OCI-LY7 (cell line): ENCODE results near the gene TCEAL4.

Experiments used
- CTCF ChIP-seq: fragments of 200-600 bp; sonication (generic); conservative IDR thresholded peaks from 2 replicates; pipeline ENCODE4 v1.5.1; 2014; ENCODE audit warnings: mild to moderate bottlenecking, antibody characterized with exemption, low read length, moderate library complexity, mixed read lengths
- EZH2phosphoT487 ChIP-seq: fragments of 200-600 bp; sonication (generic); IDR thresholded peaks from 2 replicates; pipeline ENCODE4 v1.6.1; 2018; ENCODE audit warnings: low read depth, borderline replicate concordance, mild to moderate bottlenecking, mixed run types, antibody characterized with exemption, low read length, moderate library complexity, mixed read lengths

GRCh38 chrX:103628386-103629317 lies 43.3 kb downstream of the TCEAL4 start, which contains the start of gene TCEAL1:
- no peak for TF ChIP-seq CTCF
- no peak for TF ChIP-seq EZH2phosphoT487
